ENCODE results near the gene ZNF860.
"Not testable (repeated sequence)": the region's sequence is repeated elsewhere in the genome, so short reads cannot be mapped to it uniquely, and the experiment has no call there.

ZNF860 gene

GRCh38 chr3:31962801-31963205 is 18.7 kb upstream of the ZNF860 start:
- no peak for DNase-seq

GRCh38 chr3:31966978-31967591 is 14.5 kb upstream of the ZNF860 start:
- no peak for DNase-seq

- no peak for DNase-seq
Observed at GRCh38 chr3:31967592-31967991, 14.0 kb upstream of the ZNF860 start.

GRCh38 chr3:31968369-31968926 is 13.1 kb upstream of the ZNF860 start:
- DNase-seq: no peak

GRCh38 chr3:31968927-31969418 is 12.6 kb upstream of the ZNF860 start:
- no peak for DNase-seq

- DNase-seq: no peak
Observed at GRCh38 chr3:31971607-31972006, 9.9 kb upstream of the ZNF860 start.

GRCh38 chr3:31973081-31973480 is 8.5 kb upstream of the ZNF860 start:
- no peak for DNase-seq

- DNase-seq: no peak
Observed at GRCh38 chr3:31973837-31974236, 7.7 kb upstream of the ZNF860 start.

GRCh38 chr3:31974471-31974870 is 7.1 kb upstream of the ZNF860 start:
- DNase-seq: no peak

- no peak for DNase-seq
Observed at GRCh38 chr3:31974964-31975363, 6.6 kb upstream of the ZNF860 start.

GRCh38 chr3:31976302-31976701 is 5.2 kb upstream of the ZNF860 start:
- no peak for DNase-seq

- DNase-seq: no peak
Observed at GRCh38 chr3:31977736-31978135, 3.8 kb upstream of the ZNF860 start.

- DNase-seq: no peak
Observed at GRCh38 chr3:31978553-31978952, 3.0 kb upstream of the ZNF860 start.

- no peak for DNase-seq
Observed at GRCh38 chr3:31979001-31979697, 2.4 kb upstream of the ZNF860 start.

- peak; percentile 44 for DNase-seq
Observed at GRCh38 chr3:31980530-31981205, 882 bp upstream of the ZNF860 start.

GRCh38 chr3:31984321-31984720 is 2.8 kb downstream of the ZNF860 start:
- DNase-seq: no peak

- DNase-seq: no peak
Observed at GRCh38 chr3:31985831-31986230, 4.3 kb downstream of the ZNF860 start.

GRCh38 chr3:31988271-31988670 is 6.7 kb downstream of the ZNF860 start:
- DNase-seq: no peak

- not testable (repeated sequence) for DNase-seq
Observed at GRCh38 chr3:31992995-31993394, 11.4 kb downstream of the ZNF860 start.

- DNase-seq: no peak
Observed at GRCh38 chr3:31993843-31994242, 12.3 kb downstream of the ZNF860 start.

- not testable (repeated sequence) for DNase-seq
Observed at GRCh38 chr3:31995026-31995425, 13.5 kb downstream of the ZNF860 start.

- no peak for DNase-seq
Observed at GRCh38 chr3:31996195-31996594, 14.6 kb downstream of the ZNF860 start.

GRCh38 chr3:31997500-31997899 is 15.9 kb downstream of the ZNF860 start:
- no peak for DNase-seq
